Kidney epithelial cell (primary cell): Measurements from ENCODE around the gene PLA2G2C. TPM values are rescaled to one million over a fixed set of nuclear protein-coding genes. Genes with fewer than 3 reads are reported as not detected.

Experiments used
- DNase-seq: peaks from one replicate; pipeline ENCODE4 v3.0.0-alpha.2; 2010; ENCODE audit warnings: low read depth
- H3K27me3 ChIP-seq: 2 replicates; pipeline ENCODE4 v1.6.0; 2011; ENCODE audit warnings: low read length; ENCODE audit not compliant: control insufficient read depth, insufficient read depth
- H3K36me3 ChIP-seq: 2 replicates; pipeline ENCODE4 v1.5.1; 2011; ENCODE audit warnings: low read length; ENCODE audit not compliant: control insufficient read depth, insufficient read depth
- H3K4me3 ChIP-seq: 2 replicates; pipeline ENCODE4 v1.5.1; 2011; ENCODE audit warnings: low read depth, mild to moderate bottlenecking, control low read depth, low read length
- CTCF ChIP-seq: IDR thresholded peaks from 2 replicates; pipeline ENCODE4 v1.5.1; 2011; ENCODE audit warnings: mild to moderate bottlenecking, moderate library complexity, low read length, control low read depth, inconsistent platforms; ENCODE audit not compliant: insufficient read depth, poor library complexity, severe bottlenecking
- total RNA-seq: library from RNA; depleted of rRNA; stranded (reverse); fragments of >200 nt; gene quantifications from 2 replicates; pipeline ENCODE4 v1.2.3, GENCODE V29; 2015

Gene PLA2G2C
- total RNA-seq, 1 donor from 2014 or later: not detected

- no peak for TF ChIP-seq CTCF
- Histone ChIP-seq H3K4me3 (no peak overlapping the region), H3K27me3 (peaks cover 5% of the 10 kb centered on the region), H3K36me3 (no peaks in the 10 kb centered on the region)
- DNase-seq: no peak
Observed at GRCh38 chr1:20180844-20181207, 5.5 kb downstream of the PLA2G2C start.

DNA sequence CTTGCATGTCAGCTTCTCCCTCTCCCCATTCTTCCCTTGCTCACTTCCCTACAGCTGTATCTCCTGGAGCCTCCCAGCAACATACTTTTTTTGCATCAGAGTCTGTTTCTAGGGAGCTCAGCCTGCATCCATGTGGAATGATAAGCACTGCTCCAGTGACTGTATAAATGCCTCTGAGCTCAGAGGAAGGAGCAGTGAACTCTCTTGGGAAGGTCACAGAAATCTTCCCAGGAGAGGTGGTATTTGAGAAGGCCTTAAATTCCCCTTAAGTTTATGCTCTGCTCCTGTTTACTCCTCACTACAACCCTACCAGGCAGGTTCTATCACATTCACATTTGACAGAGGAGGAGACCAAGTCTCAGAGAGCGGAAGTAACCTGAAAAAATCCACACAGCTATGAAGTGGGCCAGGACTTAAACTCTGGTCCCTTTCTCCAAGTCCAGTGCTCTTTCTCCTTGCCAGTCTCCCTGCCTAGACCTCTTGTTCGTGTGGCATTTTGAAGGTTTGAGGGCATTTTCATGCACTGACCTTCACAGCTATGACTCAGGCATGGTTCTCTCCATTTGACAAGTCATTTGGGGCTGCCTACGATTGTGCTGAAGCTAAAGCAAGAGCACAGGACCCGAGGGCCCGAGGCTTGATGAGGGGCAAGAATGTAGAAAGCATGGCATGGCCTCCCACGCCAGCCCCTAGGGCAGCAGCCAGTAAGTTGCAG, 6.0 kb downstream of the PLA2G2C start:
- no peaks in the 10 kb centered on the region for H3K36me3 ChIP-seq
- DNase-seq: no peak
- TF ChIP-seq CTCF: no peak

GRCh38 chr1:20179371-20180128, 6.8 kb downstream of the PLA2G2C start:
- H3K27me3 ChIP-seq: peaks cover 5% of the 10 kb centered on the region
- H3K36me3 ChIP-seq: no peaks in the 10 kb centered on the region
- no peak overlapping the region for H3K4me3 ChIP-seq
- DNase-seq: no peak
- TF ChIP-seq CTCF: no peak

More for the DNA sequence above, 6.0 kb downstream of the PLA2G2C start:
- H3K27me3 ChIP-seq: peaks cover 5% of the 10 kb centered on the region
- H3K4me3 ChIP-seq: no peak overlapping the region

GRCh38 chr1:20178634-20179370, 7.5 kb downstream of the PLA2G2C start:
- no peaks in the 10 kb centered on the region for H3K36me3 ChIP-seq
- DNase-seq: no peak
- TF ChIP-seq CTCF: no peak
- no peak overlapping the region for H3K4me3 ChIP-seq
- H3K27me3 ChIP-seq: peaks cover 5% of the 10 kb centered on the region

- no peak for DNase-seq
- no peak for TF ChIP-seq CTCF
- H3K36me3 ChIP-seq: no peaks in the 10 kb centered on the region
- no peak overlapping the region for H3K4me3 ChIP-seq
- H3K27me3 ChIP-seq: peaks cover 5% of the 10 kb centered on the region
Observed at GRCh38 chr1:20174937-20175666, 11.2 kb downstream of the PLA2G2C start.
